NCI-H2196 (cell line): ENCODE results near the gene NUB1.

Experiments
- DNase-seq: peaks from one replicate; lab custom pipeline; 2025; ENCODE audit not compliant: unreplicated experiment; lab: John Stamatoyannopoulos, UW

Gene NUB1

DNA sequence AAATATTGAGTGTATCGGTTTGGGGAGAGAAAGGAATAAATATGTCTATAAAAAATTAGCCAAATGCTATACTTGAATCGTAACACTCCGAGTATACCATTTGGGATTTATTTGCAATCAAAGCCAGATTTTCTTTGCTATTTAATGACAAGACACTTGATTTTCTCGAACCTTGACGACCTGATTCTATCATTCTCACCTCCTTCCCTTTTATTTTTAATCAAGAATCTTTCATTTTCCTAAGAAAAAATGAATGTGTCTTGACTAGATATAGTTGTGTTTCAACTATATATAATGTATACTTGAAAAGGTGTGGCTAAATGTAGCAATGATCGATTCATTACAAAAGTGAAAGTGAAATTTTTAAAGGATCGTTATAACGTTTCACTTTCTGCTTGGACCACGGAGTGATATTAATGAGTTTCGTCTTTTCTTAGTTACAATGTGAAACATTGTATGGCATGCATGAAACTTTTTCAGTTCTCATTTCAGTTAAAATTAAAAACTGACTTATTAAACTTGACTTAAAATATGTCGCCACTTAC, 562 bp downstream of the NUB1 start:
- DNase-seq = no peak

DNA sequence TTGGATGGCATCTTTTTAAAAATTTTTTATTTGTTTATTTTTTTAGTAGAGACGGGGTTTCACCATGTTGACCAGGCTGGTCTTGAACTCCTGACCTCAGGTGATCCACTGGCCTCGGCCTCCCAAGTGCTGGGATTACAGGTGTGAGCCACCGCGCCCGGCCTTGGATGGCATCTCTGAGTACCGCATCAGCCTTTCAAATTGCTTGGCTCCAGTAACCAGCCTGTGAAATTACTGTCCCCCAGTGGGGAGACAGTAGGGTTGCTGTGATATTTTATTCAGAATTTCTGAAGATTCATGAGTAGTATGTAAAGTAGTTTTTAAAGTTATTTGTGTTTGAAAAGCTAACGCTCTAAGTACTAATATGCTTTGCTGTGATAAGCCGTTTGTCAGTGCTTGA, 1.2 kb downstream of the NUB1 start:
- DNase-seq = no peak

DNA sequence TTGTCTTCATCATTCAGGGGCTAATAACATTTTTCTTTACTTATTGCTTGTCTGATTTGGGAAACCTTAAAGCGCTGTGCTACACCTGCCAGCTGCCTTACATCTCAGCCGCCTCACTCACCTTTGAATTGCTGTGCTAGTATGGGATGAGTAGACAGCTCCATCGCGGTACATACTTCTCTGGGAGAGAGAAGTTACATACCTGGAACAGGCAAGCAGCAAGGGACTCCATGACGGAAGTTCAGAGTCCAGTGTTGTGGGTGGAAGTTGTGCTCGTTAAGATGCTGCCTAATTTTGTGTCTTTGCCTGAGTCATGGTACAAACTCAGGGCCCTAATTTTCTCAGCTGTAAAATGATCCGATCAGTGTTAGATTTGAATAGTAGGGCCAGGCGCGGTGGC, 1.9 kb downstream of the NUB1 start:
- no peak for DNase-seq

DNA sequence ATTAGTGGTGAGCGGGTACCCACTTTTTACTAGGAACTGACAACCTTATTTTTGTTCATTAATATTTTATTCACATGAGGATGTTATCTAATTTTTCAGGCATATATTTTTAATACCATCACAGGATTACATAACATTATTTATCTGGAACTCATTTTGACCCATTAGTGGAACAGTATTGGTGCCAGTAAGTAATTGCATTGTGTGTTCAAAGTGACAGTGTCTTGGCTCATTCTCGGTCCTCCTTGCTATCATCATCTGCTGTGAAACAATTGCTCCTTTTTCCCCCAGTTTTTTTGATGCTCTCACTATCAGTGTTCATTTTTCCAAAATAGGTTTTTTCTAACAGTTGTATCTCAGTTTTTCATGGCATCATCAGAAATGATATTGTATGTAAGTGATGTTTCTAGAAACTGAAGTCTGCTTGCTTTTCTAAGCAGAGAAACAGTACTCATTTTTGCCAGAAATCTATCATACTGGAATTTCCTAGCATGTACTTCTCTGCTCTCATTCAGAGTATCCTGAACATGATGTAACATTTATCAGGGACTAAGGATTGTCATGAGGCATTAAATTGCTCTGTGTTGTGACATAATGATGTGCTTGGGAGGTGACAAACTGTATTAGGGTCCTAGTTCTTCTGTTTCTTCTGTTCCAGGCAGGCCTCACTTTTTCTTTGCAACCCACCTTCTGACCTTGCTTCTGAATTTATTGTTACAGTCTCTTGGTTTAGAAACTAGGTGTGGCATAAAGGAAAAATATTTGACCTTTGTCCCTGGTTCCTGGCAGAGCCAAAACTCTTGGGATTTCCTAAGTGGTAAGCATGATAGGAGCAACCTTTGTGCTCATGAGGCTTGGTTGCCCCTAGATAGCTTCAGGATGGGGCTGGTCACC, 4.2 kb downstream of the NUB1 start:
- DNase-seq = no peak

DNA sequence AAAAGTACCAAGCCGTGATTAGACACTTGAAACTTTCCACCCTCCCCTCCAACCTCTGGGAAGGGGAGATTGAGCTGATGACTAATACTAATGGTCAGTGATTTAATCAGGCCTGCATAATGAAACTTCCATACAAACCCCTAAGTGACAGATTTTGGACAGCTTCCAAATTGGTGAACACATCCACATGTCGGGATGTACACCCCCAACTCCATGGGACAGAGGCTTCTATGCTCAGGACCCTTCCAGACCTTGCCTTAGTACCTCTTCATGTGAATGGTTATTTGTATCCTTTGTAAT, 4.8 kb downstream of the NUB1 start:
- no peak for DNase-seq

DNA sequence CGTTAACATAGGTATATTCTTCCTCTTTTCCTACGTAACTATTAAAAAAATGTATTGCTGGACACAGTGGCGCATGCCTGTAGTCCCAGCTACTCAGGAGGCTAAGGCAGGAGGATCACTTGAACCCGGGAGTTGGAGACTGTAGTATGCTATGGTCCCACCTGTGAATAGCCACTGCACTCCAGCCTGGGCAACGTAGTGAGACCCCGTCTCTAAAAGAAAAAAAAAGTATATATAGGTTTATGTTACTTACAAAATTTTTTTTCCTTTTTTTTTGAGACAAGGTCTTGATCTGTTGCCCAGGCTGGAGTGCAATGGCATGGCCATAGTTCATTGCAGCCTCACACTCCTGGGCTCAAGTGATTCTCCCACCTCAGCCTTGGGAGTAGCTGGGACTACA, 5.6 kb downstream of the NUB1 start:
- DNase-seq = no peak

DNA sequence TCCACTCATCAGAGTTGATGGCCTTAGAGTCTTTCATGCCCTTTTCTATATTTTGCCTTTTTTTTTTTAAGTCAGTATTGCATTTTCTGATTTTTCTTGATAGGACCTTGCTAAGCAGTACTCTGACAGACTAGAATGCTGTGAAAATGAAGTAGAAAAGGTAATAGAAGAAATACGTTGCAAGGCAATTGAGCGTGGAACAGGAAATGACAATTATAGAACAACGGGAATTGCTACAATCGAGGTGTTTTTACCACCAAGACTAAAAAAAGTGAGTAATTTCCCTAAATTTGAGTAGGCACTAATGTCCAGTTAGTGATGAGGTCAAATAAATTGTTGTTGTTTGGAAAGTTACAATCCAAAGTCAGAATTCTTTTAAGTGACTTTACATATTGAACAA, 7.4 kb downstream of the NUB1 start:
- DNase-seq = no peak

DNA sequence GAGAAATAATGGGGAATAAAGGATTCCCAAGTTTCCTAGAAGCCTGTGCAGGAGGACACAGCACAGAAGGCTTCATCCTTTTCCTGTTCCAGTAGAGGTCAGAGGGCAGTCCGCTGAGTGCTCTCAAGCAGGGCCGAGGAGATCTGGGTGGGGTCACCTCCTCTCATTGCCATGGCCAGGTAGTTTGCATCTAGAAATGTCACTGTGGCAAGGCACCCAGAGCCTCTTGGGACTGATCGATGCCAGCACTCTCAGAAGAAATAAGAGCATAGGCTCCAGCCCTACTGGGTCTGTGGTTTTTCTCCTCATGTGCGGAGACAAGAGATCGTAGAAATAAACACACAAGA, 7.9 kb downstream of the NUB1 start:
- no peak for DNase-seq

DNA sequence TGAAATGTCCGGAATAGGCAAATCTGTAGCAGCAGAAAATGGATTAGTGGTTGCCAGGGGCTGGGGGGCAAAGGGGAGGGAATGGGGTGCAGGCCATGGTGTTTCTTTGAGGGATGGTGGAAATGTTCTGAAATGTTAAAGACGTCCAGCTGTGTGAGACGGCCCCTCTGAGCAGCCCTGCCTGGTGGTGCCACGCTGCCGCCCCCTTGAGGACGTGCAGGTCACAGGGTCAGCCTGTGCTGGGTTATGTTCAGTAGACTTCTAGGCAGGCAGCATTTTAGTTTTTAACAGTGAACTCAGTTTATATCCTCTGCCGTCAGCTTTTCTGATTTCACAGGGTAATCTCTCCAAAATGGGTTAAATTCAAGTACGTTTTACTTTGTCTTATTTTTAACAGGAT, 9.4 kb downstream of the NUB1 start:
- no peak for DNase-seq

DNA sequence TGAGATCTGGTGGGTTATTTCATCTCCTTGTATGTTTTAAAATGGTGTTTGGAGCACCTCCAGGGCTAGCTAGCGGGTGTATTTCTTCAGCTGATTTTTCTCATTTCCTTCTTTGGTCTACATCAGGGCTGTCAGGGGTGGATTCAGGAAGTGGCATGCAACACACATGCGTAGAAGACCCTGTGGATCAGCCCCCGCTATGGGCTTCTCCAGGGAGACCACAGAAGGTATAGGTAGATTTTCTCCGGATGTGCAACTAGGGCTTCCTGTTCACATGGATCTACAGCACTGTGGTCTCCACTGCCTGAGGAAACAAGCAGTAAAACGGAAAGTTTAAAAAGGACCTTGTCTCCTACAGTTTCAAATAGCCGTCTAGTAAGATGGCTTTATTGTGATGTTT, 10.4 kb downstream of the NUB1 start:
- DNase-seq = no peak

DNA sequence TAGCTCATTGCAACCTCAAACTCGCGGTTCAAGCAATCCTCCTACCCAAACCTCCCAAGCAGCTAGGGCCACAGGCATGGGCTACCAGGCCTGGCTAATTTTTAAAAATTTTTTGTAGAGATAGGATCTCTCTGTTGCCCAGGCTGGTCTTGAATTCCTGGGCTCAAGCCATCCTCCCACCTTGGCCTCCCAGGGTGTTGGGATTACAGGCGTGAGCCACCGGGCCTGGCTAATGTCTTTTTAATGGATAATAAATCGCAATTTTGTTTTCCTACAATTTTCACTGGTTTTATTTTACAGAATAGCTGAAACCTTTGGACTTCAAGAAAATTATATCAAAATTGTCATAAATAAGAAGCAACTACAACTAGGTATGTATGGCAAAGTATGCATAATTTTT, 10.9 kb downstream of the NUB1 start:
- no peak for DNase-seq

DNA sequence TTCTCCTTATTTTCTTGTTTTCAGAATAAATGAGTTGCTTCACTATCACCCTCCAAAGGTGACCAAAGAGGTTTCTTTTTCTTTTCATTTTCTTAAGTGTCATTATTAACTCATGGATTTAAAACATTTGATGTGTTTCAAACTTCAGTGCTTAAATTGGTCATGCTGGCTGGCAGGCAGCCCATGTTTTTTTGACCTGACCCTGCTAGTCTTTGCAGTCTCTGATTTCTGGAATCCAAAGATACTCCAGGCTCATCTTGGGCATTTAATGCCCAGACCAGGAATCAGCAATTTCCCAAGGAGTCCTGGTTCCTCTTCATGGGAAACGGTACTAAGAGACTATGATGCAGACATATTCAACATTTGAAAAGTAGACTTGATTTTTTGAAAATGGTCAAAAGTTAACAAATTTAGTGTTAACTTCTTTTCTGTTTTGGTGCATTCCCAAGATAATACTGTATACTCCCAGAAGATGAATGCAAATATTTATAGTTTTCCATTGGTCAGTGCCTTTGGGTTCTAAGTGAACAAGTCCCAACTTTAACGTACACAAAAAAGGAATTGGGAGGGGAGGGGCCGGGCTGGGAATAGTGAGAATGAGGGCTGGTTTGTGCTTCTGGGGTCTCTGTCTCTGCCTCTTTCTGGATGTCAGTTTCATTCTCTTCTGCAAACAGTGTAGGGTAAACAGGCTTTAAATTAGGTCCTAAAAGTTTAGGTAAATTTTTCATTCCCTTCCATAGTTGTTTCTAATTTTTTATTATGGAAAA, 19.8 kb downstream of the NUB1 start:
- no peak for DNase-seq

DNA sequence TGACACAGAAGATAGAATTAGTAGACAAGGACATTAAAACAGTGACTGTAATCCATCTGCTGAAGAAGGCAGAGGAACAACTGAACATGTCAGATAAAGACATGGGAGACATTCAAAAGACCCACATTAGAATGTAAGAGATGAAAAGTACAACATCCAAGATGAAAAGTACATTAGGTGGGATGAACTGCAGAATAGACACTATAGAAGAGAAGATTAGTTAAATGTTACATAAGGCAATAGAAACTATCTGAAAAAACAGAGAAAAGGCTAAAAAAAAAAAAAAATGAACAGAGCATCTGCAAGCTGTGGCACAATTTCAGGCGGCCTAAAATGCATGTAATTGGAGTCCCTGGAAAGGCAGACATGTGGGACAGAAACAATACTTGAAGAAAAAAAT, 21.6 kb downstream of the NUB1 start:
- DNase-seq = no peak

DNA sequence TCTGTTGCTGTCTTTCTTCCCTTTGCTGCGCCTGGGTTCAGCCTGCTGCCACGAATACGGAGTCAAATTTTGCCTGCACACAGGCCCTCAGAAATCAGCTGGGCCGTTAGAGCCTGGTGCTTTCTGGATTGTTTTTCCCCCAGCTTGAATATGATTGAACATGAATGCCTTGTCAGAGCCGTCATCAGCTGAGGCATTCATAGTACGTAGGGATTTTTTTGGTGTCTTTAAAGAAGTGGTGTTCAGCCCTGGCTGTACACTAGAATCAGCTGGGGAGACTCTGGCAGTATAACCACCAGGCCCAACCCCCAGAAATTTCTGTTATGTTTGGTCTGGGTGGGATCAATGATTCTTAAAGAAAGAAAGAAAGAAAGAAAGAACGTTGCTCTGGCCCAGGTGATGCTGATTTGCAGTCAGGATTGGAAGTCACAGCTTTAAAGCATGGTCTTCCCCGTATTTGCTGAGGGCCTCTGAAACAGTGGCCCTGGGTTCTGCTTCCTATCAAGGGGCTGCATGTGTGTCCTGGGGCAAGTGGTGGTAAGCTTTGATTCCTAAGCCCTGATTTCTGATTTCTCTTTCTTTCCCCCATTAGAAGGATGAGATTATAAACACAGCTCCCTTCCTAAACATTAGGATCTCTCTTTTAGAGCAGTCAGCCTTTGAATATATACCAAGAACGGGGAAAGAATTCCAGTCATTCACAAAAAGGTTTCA, 24.7 kb downstream of the NUB1 start:
- no peak for DNase-seq

DNA sequence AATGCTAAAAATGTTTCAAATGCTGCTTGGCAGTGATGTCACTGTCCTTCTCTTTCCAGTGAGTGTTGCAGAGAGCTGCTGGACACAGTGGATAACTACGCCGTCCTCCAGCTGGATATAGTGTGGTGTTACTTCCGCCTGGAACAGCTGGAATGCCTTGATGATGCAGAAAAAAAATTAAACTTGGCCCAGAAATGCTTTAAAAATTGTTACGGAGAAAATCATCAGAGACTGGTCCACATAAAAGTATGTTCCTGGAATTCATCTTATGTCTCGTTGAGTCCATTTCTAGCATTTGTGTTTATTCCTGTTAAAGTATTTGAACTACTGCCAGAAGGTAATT, 25.2 kb downstream of the NUB1 start:
- DNase-seq = no peak

DNA sequence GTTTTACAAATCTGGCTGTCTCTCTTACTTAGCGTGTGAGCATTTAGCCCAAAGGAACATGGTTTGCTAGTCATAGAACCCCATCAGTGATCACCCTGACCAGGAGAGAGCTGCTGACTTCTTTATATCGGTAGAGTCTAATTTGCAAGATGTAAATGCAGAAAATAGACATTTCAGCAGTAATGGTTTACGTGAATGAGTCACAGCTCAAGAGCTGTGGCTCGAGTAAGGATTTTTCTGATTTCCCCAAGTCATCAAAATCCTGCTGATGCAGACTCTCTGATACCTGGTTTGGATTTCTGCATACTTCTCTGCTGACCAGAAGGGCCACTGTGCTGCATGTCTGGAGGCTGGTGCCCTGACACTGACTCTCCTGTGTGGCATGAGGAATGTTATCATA, 25.7 kb downstream of the NUB1 start:
- no peak for DNase-seq

DNA sequence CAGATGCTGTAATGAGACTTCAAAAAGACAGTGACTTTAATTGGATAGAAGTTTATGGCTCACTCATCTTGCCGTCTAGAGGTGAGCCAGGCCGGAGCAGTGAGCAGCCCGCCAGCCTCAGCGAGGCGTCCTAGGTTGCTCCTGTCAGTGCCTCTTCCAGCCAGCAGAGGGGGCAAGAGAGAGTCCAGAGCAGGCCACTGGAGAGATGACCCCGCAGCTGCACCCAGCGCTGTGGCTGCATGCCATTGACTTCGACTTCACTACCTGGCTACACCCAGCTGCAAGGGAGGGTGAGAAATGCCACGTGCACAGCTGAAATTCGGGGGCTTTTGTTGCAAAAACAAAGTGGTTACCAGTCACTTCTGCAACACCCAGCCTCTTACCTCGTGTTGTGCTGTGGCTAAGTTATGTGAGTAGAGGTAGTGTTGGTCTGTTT, 26.5 kb downstream of the NUB1 start:
- peak; percentile 74 for DNase-seq

DNA sequence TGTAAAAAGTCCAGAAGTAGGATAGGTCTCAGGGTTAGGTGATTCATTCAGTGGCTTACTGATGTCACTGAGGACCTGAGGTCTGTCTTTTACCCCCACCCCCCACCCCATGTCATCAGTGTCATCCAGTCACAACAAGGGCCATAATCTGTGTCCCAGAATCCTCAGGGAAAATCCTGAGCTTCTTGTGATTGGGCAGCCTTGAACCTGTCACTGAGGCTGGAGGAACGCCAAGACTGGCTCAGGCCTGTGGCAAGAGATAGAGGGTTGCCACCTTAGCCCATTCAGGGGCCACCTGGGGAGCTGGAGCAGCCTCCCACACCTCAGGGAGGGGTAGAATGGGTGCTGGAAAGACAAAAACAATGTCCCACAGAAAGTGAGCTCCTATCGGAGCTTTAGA, 29.7 kb downstream of the NUB1 start:
- no peak for DNase-seq

DNA sequence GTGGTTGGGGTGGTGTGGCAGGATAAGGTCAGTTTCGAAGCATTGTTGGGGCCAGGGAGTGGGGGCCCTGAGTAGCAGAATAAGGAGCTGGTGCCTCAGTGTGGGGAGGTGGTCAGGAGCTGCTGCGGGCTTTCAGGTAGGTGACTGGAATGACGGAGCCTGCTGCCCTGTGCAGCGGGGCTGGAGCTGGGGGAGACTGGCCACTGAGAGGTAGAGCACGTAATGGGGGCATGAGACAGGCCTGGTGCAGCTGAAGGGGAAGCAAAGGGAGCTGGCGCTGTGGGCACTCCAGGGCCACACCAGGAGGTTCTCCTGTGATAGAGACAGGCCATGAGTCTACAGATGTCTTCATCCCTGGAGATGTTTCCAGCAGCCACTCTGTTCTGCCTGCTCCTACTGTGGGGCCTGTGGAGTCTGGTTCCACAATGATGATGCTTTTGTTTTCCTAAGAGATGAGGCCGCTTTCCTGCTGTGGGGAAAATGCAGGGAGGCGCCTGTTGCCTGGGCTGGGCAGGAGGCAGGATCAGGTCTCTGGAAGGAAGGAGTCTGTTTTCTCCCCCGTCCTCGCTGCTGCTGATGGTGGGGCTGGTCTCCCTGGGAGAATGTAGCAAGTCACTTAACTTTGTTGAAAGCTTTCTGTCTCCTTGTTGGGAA, 31.1 kb downstream of the NUB1 start:
- no peak for DNase-seq

DNA sequence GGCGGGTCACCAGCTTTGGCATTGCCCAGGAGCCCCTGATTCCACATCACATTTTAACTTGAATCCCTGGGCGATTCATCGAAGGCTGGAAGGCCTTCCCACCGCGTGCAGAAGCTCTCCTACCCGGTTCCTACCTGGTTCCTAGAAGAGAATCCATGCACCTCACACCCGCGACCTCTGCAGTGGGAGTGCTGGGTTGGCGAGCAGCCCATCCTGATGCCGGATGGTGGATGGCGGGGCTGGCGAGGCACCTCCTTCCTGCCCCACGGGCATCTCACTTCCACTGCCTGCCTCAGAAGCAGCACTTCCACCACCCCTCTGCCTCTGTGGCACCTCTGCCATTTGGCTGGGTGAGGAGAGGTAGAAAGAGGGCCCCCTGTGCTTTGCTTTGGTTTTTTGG, 32.0 kb downstream of the NUB1 start:
- DNase-seq = no peak

DNA sequence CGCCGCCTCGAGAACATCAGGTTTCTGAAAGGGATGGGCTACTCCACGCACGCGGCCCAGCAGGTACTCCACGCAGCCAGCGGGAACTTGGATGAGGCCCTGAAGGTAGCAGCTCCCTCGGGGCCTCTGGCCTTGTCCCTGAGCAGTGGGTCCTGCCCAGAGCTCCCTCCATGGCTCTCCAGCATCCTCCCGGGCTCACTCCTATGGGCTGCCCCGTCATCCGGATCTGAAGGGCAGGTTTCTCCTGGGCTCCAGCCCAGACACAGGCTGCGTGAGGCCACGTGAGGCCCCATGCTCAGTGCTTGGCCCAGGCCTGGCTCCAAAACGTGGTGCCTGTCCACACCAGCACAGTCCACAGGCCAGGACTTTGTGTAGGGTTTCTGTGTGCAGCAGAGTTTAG, 32.5 kb downstream of the NUB1 start:
- DNase-seq = no peak
